Neuronal stem cell (in vitro differentiated cells): ENCODE results near the gene MET.

Experiments
- DNase-seq: peaks from one replicate; pipeline ENCODE4 v3.0.0-alpha.2; 2013; ENCODE audit warnings: low spot score
- H2AFZ ChIP-seq: one replicate; pipeline ENCODE4 v1.6.1; 2013; ENCODE audit warnings: mild to moderate bottlenecking, low read length, inconsistent platforms
- H2AK5ac ChIP-seq: 2 replicates; pipeline ENCODE4 v1.6.1; 2013; ENCODE audit warnings: low read depth, mild to moderate bottlenecking, inconsistent platforms, low read length, moderate library complexity, mixed read lengths
- H2BK120ac ChIP-seq: 2 replicates; pipeline ENCODE4 v1.6.1; 2013; ENCODE audit warnings: low read depth, mild to moderate bottlenecking, inconsistent platforms, low read length, moderate library complexity, mixed read lengths
- H2BK12ac ChIP-seq: one replicate; pipeline ENCODE4 v1.6.1; 2013; ENCODE audit warnings: low read length, inconsistent platforms
- H2BK15ac ChIP-seq: 2 replicates; pipeline ENCODE4 v1.6.1; 2013; ENCODE audit warnings: mild to moderate bottlenecking, low read length, inconsistent platforms, mixed read lengths
- H2BK5ac ChIP-seq: one replicate; pipeline ENCODE4 v1.6.1; 2013; ENCODE audit warnings: inconsistent platforms, mild to moderate bottlenecking, low read length, moderate library complexity
- H3K14ac ChIP-seq: one replicate; pipeline ENCODE4 v1.6.1; 2013; ENCODE audit warnings: low read length, inconsistent platforms
- H3K18ac ChIP-seq: 2 replicates; pipeline ENCODE4 v1.6.1; 2013; ENCODE audit warnings: low read length, inconsistent platforms
- H3K23ac ChIP-seq: 2 replicates; pipeline ENCODE4 v1.6.1; 2013; ENCODE audit warnings: low read depth, mild to moderate bottlenecking, mixed read lengths, low read length, inconsistent platforms; ENCODE audit not compliant: poor library complexity
- H3K27ac ChIP-seq: replicated peaks from 3 replicates; pipeline ENCODE4 v1.5.1; 2013; ENCODE audit warnings: low read length, inconsistent platforms
- H3K27me3 ChIP-seq, 3 experiments: 2 replicates each; pipeline ENCODE4 v1.6.1; 2013; ENCODE audit warnings: low read length in 3 of 3, mild to moderate bottlenecking in 2 of 3, inconsistent platforms in 1 of 3, low read depth in 1 of 3, mixed read lengths in 1 of 3, moderate library complexity in 1 of 3; ENCODE audit not compliant: control insufficient read depth in 3 of 3, insufficient read depth in 3 of 3
- H3K36me3 ChIP-seq, 2 donors: replicated peaks in 1 of 2; 2 replicates each; pipeline ENCODE4 v1.6.1; 2013; ENCODE audit warnings: low read length in 2 of 2; ENCODE audit not compliant: control insufficient read depth in 2 of 2, insufficient read depth in 2 of 2
- H3K4ac ChIP-seq: 2 replicates; pipeline ENCODE4 v1.6.1; 2013; ENCODE audit warnings: inconsistent platforms, mild to moderate bottlenecking, low read length, moderate library complexity
- H3K4me1 ChIP-seq, 2 donors: 1 replicate in 1 of 2; 2 replicates in 1 of 2; pipeline ENCODE4 v1.6.1; 2013; ENCODE audit warnings: low read length in 2 of 2, low read depth in 1 of 2; ENCODE audit not compliant: control insufficient read depth in 2 of 2, insufficient read depth in 1 of 2
- H3K4me2 ChIP-seq: one replicate; pipeline ENCODE4 v1.6.1; 2013; ENCODE audit warnings: mild to moderate bottlenecking, low read length, inconsistent platforms; ENCODE audit not compliant: insufficient read depth, poor library complexity, severe bottlenecking
- H3K4me3 ChIP-seq, 2 donors: 2 replicates each; pipeline ENCODE4 v1.5.1; 2013; ENCODE audit warnings: low read length in 2 of 2, mild to moderate bottlenecking in 2 of 2, inconsistent platforms in 1 of 2, moderate library complexity in 1 of 2
- H3K79me1 ChIP-seq: one replicate; pipeline ENCODE4 v1.6.1; 2013; ENCODE audit warnings: low read depth, mild to moderate bottlenecking, inconsistent platforms, low read length, moderate library complexity
- H3K9ac ChIP-seq: one replicate; pipeline ENCODE4 v1.6.1; 2013; ENCODE audit warnings: mild to moderate bottlenecking, low read depth, low read length, inconsistent platforms; ENCODE audit not compliant: poor library complexity
- H3K9me3 ChIP-seq, 2 donors: replicated peaks in 1 of 2; 2 replicates each; pipeline versions ENCODE3 to v1.6.1; 2013; ENCODE audit warnings: low read length in 2 of 2, mild to moderate bottlenecking in 2 of 2, inconsistent platforms in 1 of 2, low read depth in 1 of 2, mixed read lengths in 1 of 2, moderate library complexity in 1 of 2; ENCODE audit not compliant: control insufficient read depth in 2 of 2, insufficient read depth in 1 of 2
- H4K8ac ChIP-seq: one replicate; pipeline ENCODE4 v1.6.1; 2013; ENCODE audit warnings: low read depth, mild to moderate bottlenecking, inconsistent platforms, low read length, moderate library complexity
- H4K91ac ChIP-seq: one replicate; pipeline ENCODE4 v1.6.1; 2013; ENCODE audit warnings: low read length, low read depth, mild to moderate bottlenecking, inconsistent platforms; ENCODE audit not compliant: poor library complexity
- WGBS, 2 donors: extraction: QIAGEN DNeasy Blood & Tissue Kit; methylation state at CpG; one replicate each; pipeline ENCODE4 v1.1.7; 2013; ENCODE audit warnings: missing lambda C conversion rate in 2 of 2, mixed read lengths in 1 of 2; ENCODE audit not compliant: insufficient read length in 2 of 2, insufficient replicate concordance in 1 of 2; ENCODE audit errors: extremely low coverage in 2 of 2; 5-methylcytosine and 5-hydroxymethylcytosine counted together

MET gene

DNA sequence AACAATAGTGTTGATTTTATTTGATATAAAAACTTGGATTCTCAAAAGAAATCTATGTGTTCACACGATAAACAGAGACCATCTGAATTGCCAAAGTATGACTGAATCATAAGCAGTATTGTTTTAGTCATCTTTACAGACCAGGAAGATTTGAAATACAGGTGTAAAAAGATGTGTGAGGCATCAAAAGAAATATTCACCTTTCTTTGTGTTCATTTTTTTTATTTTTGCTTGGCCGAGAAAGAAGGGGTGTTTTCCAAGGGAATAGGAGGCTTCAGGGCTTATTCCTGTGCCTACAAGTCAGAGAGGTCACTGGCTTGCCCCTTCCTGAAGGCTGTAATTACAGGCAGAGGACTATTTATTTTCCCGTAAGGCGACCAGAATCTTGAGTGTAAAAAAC is 37.3 kb downstream of the MET start:
- H2BK15ac ChIP-seq, result no peak overlapping the region
- DNase-seq, result no peak
- H3K27me3 ChIP-seq, result no peaks in the 10 kb centered on the region
- no peak overlapping the region for H4K91ac ChIP-seq
- H2AK5ac ChIP-seq, result no peak overlapping the region
- no peak overlapping the region for H2BK12ac ChIP-seq
- no peak overlapping the region for H4K8ac ChIP-seq
- H3K27ac ChIP-seq, result no peak overlapping the region
- H3K4me3 ChIP-seq, result no peak overlapping the region
- H3K9ac ChIP-seq, result no peak overlapping the region
- H3K4ac ChIP-seq, result no peak overlapping the region
- no peak overlapping the region for H3K18ac ChIP-seq
- peaks cover 0 to 2% of the 10 kb centered on the region in 2 donors for H3K4me1 ChIP-seq
- no peak overlapping the region for H2BK120ac ChIP-seq
- no peaks in the 10 kb centered on the region for H3K36me3 ChIP-seq
- no peaks in the 10 kb centered on the region for H3K79me1 ChIP-seq
- no peak overlapping the region for H3K23ac ChIP-seq
- H3K14ac ChIP-seq, result no peak overlapping the region
- no CpG with 5 or more reads among the region's 4 CpGs for WGBS, 2 donors
- no peak overlapping the region for H2AFZ ChIP-seq
- peaks cover 0 to 4% of the 10 kb centered on the region in 2 donors for H3K9me3 ChIP-seq
- H3K4me2 ChIP-seq, result no peak overlapping the region
- H2BK5ac ChIP-seq, result no peak overlapping the region

DNA sequence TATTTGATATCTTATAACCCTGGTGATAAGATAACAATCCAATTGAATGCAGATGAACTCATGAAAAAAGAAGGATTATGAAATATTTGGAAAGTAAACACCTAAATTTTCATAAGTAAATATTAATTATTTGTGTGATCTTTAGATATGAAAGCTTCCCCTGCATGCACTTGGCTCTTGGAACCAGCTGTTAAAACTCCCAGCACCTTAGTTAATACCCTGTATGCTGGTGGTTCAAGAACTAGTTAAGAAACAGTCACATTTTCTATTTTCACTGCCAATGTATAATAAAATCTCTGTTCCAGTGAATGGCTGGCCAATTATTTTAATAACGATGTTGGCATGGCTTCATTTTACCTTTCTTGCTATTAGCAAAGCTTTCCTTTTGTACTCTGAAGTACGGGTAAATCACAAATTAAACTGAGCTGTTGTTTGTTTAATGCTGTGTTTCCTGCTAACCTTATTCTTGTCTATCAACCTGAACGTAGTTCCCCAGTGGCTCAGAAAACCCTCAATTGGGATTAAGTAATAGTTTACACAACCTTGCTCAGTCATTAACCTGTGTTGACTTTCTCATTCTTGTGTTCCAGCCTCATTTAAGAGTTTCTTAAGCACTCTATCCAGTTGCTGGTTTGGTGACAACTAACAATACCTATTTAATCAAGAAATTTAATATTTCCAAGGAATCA is 38.9 kb downstream of the MET start:
- Histone ChIP-seq H2BK120ac (no peak overlapping the region), H2BK12ac (no peak overlapping the region), H2BK5ac (no peak overlapping the region), H3K4me1 (peaks cover 0 to 2% of the 10 kb centered on the region in 2 donors), H3K4me2 (no peak overlapping the region), H3K36me3 (no peaks in the 10 kb centered on the region), H3K27me3 (no peaks in the 10 kb centered on the region), H2AFZ (no peak overlapping the region), H3K27ac (no peak overlapping the region), H3K18ac (no peak overlapping the region), H3K23ac (no peak overlapping the region), H3K14ac (no peak overlapping the region), H4K8ac (no peak overlapping the region), H3K4me3 (no peak overlapping the region), H3K9ac (no peak overlapping the region), H2BK15ac (no peak overlapping the region), H2AK5ac (no peak overlapping the region), H3K79me1 (no peaks in the 10 kb centered on the region), H4K91ac (no peak overlapping the region), H3K4ac (no peak overlapping the region), H3K9me3 (peaks cover 0 to 4% of the 10 kb centered on the region in 2 donors)
- no CpG with 5 or more reads among the region's 3 CpGs for WGBS, 2 donors
- no peak for DNase-seq

DNA sequence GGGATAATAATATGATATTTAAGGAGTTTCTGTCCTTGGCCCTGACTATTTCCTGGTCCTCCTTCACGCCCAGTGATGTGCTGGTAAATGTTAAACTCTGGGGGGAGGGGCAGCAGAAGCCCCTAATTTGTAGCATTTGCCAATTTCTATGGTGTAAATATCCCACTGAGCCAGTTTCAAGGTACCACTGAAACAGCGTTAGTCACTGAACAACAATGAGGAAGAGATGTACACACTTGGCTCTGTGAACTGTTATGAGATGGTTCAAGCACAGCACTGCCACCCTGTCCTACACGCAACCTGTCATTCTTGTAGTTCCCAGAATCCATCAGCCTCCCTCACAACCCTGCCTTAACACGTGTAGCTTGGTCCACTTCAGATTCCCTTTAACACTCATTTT is 39.8 kb downstream of the MET start:
- Histone ChIP-seq H2AFZ (no peak overlapping the region), H3K79me1 (no peaks in the 10 kb centered on the region), H3K4me1 (peaks cover 0 to 2% of the 10 kb centered on the region in 2 donors), H3K9me3 (peaks cover 0 to 4% of the 10 kb centered on the region in 2 donors), H4K8ac (no peak overlapping the region), H3K4ac (no peak overlapping the region), H3K23ac (no peak overlapping the region), H2BK5ac (no peak overlapping the region), H3K9ac (no peak overlapping the region), H3K14ac (no peak overlapping the region), H2BK15ac (no peak overlapping the region), H2BK120ac (no peak overlapping the region), H3K36me3 (no peaks in the 10 kb centered on the region), H3K4me3 (no peak overlapping the region), H4K91ac (no peak overlapping the region), H3K18ac (peak overlapping the region; percentile 7), H2AK5ac (no peak overlapping the region), H3K27me3 (no peaks in the 10 kb centered on the region), H3K27ac (no peak overlapping the region), H2BK12ac (no peak overlapping the region), H3K4me2 (no peak overlapping the region)
- DNase-seq, result no peak
- no CpG with 5 or more reads among the region's 4 CpGs for WGBS, 2 donors

DNA sequence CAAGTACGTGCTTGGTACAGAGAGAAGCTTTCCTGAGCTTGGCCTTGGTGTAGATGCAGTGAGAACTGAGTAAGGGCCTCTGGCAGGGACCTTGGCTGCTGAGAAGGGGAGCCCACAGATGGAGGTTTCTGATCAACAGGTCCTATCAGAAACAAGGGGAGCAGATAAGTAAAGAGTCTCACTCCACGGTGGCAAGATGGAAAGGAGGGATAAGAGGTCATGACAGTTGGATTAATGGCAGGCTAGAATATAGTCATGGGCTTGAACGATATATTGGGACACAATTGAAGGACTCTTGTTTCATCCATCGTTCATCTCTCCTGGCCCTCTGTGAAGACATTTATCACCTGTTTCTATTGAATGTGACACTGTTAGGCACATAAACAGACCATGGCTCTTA is 41.5 kb downstream of the MET start:
- Histone ChIP-seq H2BK5ac (no peak overlapping the region), H3K9me3 (peaks cover 0 to 4% of the 10 kb centered on the region in 2 donors), H2BK12ac (no peak overlapping the region), H4K8ac (no peak overlapping the region), H3K36me3 (no peaks in the 10 kb centered on the region), H2BK15ac (no peak overlapping the region), H3K27ac (no peak overlapping the region), H3K23ac (no peak overlapping the region), H3K18ac (no peak overlapping the region), H3K4me1 (peaks cover 0 to 2% of the 10 kb centered on the region in 2 donors), H3K9ac (no peak overlapping the region), H3K4me3 (no peak overlapping the region), H2BK120ac (no peak overlapping the region), H3K4me2 (no peak overlapping the region), H3K14ac (no peak overlapping the region), H2AK5ac (no peak overlapping the region), H3K27me3 (no peaks in the 10 kb centered on the region), H3K79me1 (no peaks in the 10 kb centered on the region), H2AFZ (no peak overlapping the region), H4K91ac (no peak overlapping the region), H3K4ac (no peak overlapping the region)
- no CpG with 5 or more reads among the region's 4 CpGs for WGBS, 2 donors
- no peak for DNase-seq
